Body of pancreas (tissue), 4 donors: ENCODE results near the gene ICE2. TPM values are rescaled to one million over a fixed set of nuclear protein-coding genes. Genes with fewer than 3 reads are reported as not detected.

ENCODE experiments used
- ATAC-seq: fragments of 150-250 bp; one replicate; pipeline ENCODE4 v1.9.1; 2016
- DNase-seq, 4 donors: peaks; one replicate each; pipeline ENCODE4 v3.0.0-alpha.2; 2019
- H3K27ac ChIP-seq, 4 donors: fragments of 200-600 bp; sonication (generic); 1 replicate in 3 of 4; 2 replicates in 1 of 4; pipeline versions ENCODE4 v1.5.1 to v1.6.1; 2016 to 2019; ENCODE audit warnings: mild to moderate bottlenecking in 1 of 4, mixed read lengths in 1 of 4, moderate library complexity in 1 of 4
- H3K27me3 ChIP-seq, 2 donors: fragments of 200-600 bp; sonication (generic); one replicate each; pipeline ENCODE4 v1.6.0; 2016; ENCODE audit warnings: mild to moderate bottlenecking in 1 of 2
- H3K36me3 ChIP-seq, 2 donors: fragments of 200-600 bp; sonication (generic); replicated peaks in 1 of 2; 2 replicates each; pipeline ENCODE4 v1.5.1; 2016; ENCODE audit warnings: low read depth in 2 of 2; ENCODE audit not compliant: insufficient read depth in 1 of 2
- H3K4me1 ChIP-seq: fragments of 200-600 bp; sonication (generic); one replicate; pipeline ENCODE4 v1.6.0; 2016
- H3K4me3 ChIP-seq, 2 donors: fragments of 200-600 bp; sonication (generic); 1 replicate in 1 of 2; 2 replicates in 1 of 2; pipeline ENCODE4 v1.5.1; 2016 to 2019
- H3K9me3 ChIP-seq, 3 donors: fragments of 200-600 bp; sonication (generic); 1 replicate in 2 of 3; 2 replicates in 1 of 3; pipeline ENCODE4 v1.5.1; 2016
- POLR2A ChIP-seq, 3 donors: fragments of 450-650 bp; IDR thresholded peaks; one replicate each; pipeline ENCODE4 v1.6.1; 2016; ENCODE audit warnings: antibody characterized with exemption in 3 of 3, mild to moderate bottlenecking in 2 of 3
- WGBS, 2 donors: methylation state at CpG; one replicate each; pipeline ENCODE4 v1.1.5; 2017; 5-methylcytosine and 5-hydroxymethylcytosine counted together
- intact Hi-C: fragments of 100-400 bp; cut with DNase I; formaldehyde crosslinking; loops from one replicate; pipeline ENCODE4 v1.15.1; 2023
- total RNA-seq, 2 donors: library from RNA; depleted of rRNA; stranded (reverse); fragments of >200 nt; gene quantifications; one replicate each; pipeline ENCODE4 v1.1.0, GENCODE V29; 2016
- TF ChIP-seq, protein P1 (sequence below), 7 experiments: fragments of 450-650 bp in 4 of 7; fragments of 200-600 bp in 3 of 7; sonication (generic) in 3 of 7; IDR thresholded peaks; one replicate each; pipeline ENCODE4 v1.5.1; 2016 to 2019; ENCODE audit warnings: antibody characterized with exemption in 7 of 7

ICE2 gene
- total RNA-seq, 2 donors from 2014 or later = 20.1 to 24.4 TPM

DNA sequence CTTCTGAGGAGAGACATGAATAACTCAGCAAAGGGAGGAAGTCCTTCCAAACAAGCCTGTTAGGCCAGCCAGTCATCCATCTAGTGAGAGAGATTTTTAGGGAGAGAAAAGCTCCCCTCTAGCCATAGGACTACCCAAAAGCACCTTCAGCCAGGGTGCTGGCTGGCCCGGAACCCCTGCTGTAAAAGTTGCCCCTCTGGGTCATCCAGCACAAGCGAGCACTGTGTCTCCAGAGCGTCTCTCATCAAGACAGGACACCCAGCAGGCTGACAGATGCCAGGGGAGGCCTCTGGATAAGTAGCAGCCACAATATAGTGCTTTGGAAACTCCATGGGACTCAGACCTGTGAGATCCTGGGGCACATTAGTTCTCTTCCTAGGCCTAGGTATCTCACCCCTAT, 105.6 kb downstream of the ICE2 start:
- ATAC-seq = no peak
- Histone ChIP-seq H3K9me3 (no peaks in the 10 kb centered on the region), H3K4me3 (no peak overlapping the region), H3K27ac (peak overlapping the region; percentile 12 to 81 (median 56)), H3K27me3 (no peaks in the 10 kb centered on the region), H3K36me3 (peaks cover 0 to 4% of the 10 kb centered on the region in 2 donors), H3K4me1 (peaks cover 66% of the 10 kb centered on the region)
- intact Hi-C loops = no loop called here
- 88 to 94% methylated on average over 2 to 3 of the region's 3 CpGs for WGBS, 2 donors
- TF ChIP-seq, protein P1, sequence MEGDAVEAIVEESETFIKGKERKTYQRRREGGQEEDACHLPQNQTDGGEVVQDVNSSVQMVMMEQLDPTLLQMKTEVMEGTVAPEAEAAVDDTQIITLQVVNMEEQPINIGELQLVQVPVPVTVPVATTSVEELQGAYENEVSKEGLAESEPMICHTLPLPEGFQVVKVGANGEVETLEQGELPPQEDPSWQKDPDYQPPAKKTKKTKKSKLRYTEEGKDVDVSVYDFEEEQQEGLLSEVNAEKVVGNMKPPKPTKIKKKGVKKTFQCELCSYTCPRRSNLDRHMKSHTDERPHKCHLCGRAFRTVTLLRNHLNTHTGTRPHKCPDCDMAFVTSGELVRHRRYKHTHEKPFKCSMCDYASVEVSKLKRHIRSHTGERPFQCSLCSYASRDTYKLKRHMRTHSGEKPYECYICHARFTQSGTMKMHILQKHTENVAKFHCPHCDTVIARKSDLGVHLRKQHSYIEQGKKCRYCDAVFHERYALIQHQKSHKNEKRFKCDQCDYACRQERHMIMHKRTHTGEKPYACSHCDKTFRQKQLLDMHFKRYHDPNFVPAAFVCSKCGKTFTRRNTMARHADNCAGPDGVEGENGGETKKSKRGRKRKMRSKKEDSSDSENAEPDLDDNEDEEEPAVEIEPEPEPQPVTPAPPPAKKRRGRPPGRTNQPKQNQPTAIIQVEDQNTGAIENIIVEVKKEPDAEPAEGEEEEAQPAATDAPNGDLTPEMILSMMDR (IDR thresholded peaks at IDR 0.05) = no peak
- no peak for TF ChIP-seq POLR2A (IDR thresholded peaks at IDR 0.05)
- no peak for DNase-seq

DNA sequence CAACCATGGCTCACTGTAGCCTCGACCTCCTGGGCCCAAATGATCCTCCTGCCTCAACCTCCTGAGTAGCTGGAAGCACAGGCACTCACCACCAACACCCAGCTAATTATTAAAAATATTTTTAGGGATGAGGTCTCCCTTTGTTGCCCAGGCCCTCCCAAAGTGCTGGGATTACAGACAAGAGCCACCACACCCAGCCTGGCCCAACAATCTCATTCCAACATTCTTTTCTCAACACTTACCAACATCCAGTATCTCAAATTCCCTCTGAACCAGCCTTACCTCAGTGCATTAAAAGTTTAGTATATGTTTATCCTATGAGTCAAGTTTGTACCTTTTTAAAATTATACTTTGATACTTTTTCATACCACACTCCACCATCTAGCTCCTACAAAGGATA, 106.2 kb downstream of the ICE2 start:
- DNase-seq (no peak), ATAC-seq (no peak)
- Histone ChIP-seq H3K9me3 (no peaks in the 10 kb centered on the region), H3K27me3 (no peaks in the 10 kb centered on the region), H3K36me3 (peaks cover 0 to 4% of the 10 kb centered on the region in 2 donors), H3K4me1 (peaks cover 66% of the 10 kb centered on the region), H3K27ac (peak overlapping the region in 3 of 4 donors; percentile 43 to 81 (median 69)), H3K4me3 (no peak overlapping the region)
- TF ChIP-seq POLR2A (IDR thresholded peaks at IDR 0.05) = no peak
- TF ChIP-seq, protein P1 (IDR thresholded peaks at IDR 0.05) = no peak
- WGBS, 2 donors = 85 to 94% methylated on average over 1 of the region's 1 CpG
- intact Hi-C loops = no loop called here

DNA sequence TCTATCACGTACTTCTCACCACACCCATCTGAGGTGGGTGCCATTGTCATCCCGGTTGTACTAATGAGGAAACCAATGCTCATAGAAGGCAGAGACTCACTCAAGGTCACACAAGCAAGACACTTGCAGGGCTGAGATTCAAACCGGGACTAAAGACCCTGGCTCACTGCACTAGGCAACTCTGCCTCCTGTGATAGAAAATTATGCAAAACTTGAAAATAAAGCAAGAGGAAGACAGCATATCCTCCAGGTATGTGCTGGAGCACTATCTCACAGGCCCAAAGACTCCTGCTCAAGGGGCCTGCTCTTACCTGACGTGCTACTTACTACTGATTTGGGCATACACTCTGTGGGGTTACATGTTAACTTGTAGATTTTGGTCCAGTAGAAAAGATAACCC, 106.7 kb downstream of the ICE2 start:
- H3K27me3 ChIP-seq = no peaks in the 10 kb centered on the region
- no peak for DNase-seq
- H3K4me3 ChIP-seq = no peak overlapping the region
- no peak for ATAC-seq
- peaks cover 66% of the 10 kb centered on the region for H3K4me1 ChIP-seq
- intact Hi-C loops = no loop called here
- H3K27ac ChIP-seq = peak overlapping the region; percentile 37 to 81 (median 56)
- H3K9me3 ChIP-seq = no peaks in the 10 kb centered on the region
- H3K36me3 ChIP-seq = peaks cover 0 to 4% of the 10 kb centered on the region in 2 donors
- 76 to 78% methylated on average over 4 of the region's 4 CpGs for WGBS, 2 donors
- TF ChIP-seq POLR2A (IDR thresholded peaks at IDR 0.05) = no peak
- TF ChIP-seq, protein P1 (IDR thresholded peaks at IDR 0.05) = no peak

DNA sequence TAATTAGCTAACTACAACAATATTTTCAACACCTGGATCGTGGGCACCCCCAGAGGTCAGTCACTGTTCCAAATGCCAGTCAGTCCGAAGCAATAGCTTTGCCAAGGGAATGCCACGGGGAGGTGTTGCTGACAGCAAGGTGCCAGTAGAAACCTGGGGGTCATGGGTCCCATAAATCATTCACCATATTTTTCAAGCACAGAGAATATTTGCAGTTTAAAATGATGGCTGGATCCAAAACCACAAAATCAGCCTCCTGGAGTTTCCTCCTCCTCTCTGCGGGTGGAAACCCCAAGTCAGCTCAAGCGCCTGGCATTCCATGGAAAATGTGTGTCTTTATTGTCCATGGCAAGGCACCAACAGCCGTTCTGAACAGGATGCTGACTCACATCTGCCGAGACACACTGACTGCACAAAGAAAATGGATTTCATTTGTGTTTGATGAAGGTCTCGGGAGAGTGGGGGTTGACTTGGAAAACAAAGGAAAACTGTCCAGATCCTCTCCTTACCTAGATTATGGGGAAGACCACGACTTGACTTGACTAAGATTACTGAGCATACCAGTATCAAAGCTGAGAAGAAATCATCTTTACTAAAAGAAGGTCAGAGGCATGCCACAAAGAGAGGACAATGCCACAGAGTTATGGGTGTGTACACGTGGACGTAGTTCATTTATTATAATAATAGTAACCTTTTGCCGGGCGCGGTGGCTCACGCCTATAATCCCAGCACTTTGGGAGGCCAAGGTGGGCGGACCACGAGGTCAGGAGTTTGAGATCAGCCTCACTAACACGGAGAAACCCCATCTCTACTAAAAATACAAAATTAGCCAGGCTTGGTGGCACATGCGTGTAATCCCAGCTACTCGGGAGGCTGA, 107.5 kb downstream of the ICE2 start:
- 60 to 68% methylated on average over 18 to 20 of the region's 20 CpGs for WGBS, 2 donors
- peak; percentile 75 for ATAC-seq
- peak in 1 of 3 donors; percentile 30 for TF ChIP-seq POLR2A (IDR thresholded peaks at IDR 0.05)
- TF ChIP-seq, protein P1 (IDR thresholded peaks at IDR 0.05) = no peak
- peak overlapping the region; percentile 37 to 81 (median 56) for H3K27ac ChIP-seq
- DNase-seq = peak; percentile 53 to 79 (median 72)
- H3K27me3 ChIP-seq = no peaks in the 10 kb centered on the region
- H3K36me3 ChIP-seq = no peaks in the 10 kb centered on the region
- H3K9me3 ChIP-seq = no peaks in the 10 kb centered on the region
- peaks cover 63% of the 10 kb centered on the region for H3K4me1 ChIP-seq
- intact Hi-C loops = no loop called here
- no peak overlapping the region for H3K4me3 ChIP-seq

DNA sequence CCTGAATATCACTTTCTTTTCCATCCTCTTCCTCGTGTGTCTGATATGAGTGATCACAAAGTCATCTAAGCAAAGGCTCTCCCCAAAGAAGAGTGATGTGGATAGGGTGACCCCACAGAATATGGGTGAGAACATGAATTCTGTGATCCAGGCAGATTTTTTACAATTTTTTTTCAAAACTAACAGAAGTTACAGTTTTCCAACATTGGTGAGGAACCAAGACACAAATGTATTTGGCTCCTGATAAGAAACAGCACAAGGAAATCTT, 108.1 kb downstream of the ICE2 start:
- no peak overlapping the region for H3K4me3 ChIP-seq
- 36 to 52% methylated on average over 1 of the region's 1 CpG for WGBS, 2 donors
- no peaks in the 10 kb centered on the region for H3K27me3 ChIP-seq
- intact Hi-C loops = no loop called here
- no peaks in the 10 kb centered on the region for H3K36me3 ChIP-seq
- ATAC-seq (no peak), DNase-seq (no peak)
- TF ChIP-seq POLR2A (IDR thresholded peaks at IDR 0.05) = no peak
- TF ChIP-seq, protein P1 (IDR thresholded peaks at IDR 0.05) = no peak
- no peaks in the 10 kb centered on the region for H3K9me3 ChIP-seq
- peak overlapping the region; percentile 16 to 81 (median 56) for H3K27ac ChIP-seq
- peaks cover 57% of the 10 kb centered on the region for H3K4me1 ChIP-seq
